OCI-LY3 (cell line): ENCODE measurements around the gene LHFPL3.

Source experiments
- EZH2phosphoT487 ChIP-seq: fragments of 200-600 bp; shearing (Covaris generic); IDR thresholded peaks from 2 replicates; pipeline ENCODE4 v1.6.1; 2018; ENCODE audit warnings: antibody characterized with exemption, mixed run types, low read depth
- TF ChIP-seq, protein P1 (sequence below): fragments of 200-600, 300-600 bp; sonication (generic); IDR thresholded peaks from 2 replicates; pipeline ENCODE4 v1.5.1; 2014; ENCODE audit warnings: antibody characterized with exemption, low read length, low read depth

DNA sequence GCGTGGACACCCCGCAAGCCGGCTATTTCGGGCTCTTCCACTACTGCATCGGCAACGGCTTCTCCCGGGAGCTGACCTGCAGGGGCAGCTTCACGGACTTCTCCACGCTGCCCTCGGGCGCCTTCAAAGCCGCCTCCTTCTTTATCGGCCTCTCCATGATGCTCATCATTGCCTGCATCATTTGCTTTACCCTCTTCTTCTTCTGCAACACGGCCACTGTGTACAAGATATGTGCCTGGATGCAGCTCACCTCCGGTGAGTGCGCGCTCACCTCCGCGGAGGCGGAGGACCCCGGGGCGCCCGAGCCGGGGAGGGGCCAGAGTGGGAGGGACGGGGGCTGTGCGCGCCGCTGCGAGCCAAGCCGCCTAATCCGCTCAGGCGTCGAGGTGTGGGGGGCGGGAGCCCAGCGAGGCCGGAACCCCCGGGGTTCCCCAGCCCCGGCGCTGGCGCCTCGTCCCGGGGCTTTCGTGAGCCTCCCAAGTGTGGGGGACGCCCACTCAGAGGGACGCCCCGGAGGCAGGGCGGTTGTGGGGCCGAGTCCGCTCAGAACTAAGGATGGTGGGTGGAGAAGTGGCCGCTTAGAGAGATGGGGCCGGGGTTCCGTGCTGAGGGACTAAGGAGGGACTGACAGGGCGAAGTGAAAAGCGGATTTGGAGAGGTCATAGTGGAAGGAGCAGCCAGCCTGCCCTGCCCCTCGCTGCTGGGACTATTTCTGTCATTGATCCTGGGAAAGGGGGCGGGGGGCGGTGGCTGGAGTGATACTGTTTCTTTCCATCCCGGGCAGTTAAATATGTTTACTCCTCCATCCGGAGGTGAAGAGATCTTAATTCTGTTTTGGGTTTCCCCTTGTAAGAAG is 795 bp downstream of the LHFPL3 start:
- TF ChIP-seq, protein P1, sequence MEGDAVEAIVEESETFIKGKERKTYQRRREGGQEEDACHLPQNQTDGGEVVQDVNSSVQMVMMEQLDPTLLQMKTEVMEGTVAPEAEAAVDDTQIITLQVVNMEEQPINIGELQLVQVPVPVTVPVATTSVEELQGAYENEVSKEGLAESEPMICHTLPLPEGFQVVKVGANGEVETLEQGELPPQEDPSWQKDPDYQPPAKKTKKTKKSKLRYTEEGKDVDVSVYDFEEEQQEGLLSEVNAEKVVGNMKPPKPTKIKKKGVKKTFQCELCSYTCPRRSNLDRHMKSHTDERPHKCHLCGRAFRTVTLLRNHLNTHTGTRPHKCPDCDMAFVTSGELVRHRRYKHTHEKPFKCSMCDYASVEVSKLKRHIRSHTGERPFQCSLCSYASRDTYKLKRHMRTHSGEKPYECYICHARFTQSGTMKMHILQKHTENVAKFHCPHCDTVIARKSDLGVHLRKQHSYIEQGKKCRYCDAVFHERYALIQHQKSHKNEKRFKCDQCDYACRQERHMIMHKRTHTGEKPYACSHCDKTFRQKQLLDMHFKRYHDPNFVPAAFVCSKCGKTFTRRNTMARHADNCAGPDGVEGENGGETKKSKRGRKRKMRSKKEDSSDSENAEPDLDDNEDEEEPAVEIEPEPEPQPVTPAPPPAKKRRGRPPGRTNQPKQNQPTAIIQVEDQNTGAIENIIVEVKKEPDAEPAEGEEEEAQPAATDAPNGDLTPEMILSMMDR = no peak
- no peak for TF ChIP-seq EZH2phosphoT487
